Parietal lobe (tissue), 1 donor: ENCODE results near the gene SLC34A3. TPM values are rescaled to one million over a fixed set of nuclear protein-coding genes. Genes with fewer than 3 reads are reported as not detected.

Experiments used
- total RNA-seq: library from RNA; depleted of rRNA; stranded (reverse); fragments of >200 nt; gene quantifications from one replicate; pipeline ENCODE4 v1.2.3, GENCODE V29; 2014

Gene SLC34A3
- total RNA-seq, 1 donor from 2014 or later, result not detected

Other genes starting within 250 kb of the SLC34A3 start
- 0.94 TPM for gene LCNL1, start 247.9 kb upstream of the SLC34A3 start, total RNA-seq
- 14.7 TPM for gene PAXX, start 238.5 kb upstream of the SLC34A3 start, total RNA-seq
- gene CLIC3, start 234.3 kb upstream of the SLC34A3 start, total RNA-seq, result not detected
- 45.4 TPM for gene ABCA2, start 202.7 kb upstream of the SLC34A3 start, total RNA-seq
- not detected for gene FUT7, start 198.8 kb upstream of the SLC34A3 start, total RNA-seq
- 34.4 TPM for gene NPDC1, start 184.7 kb upstream of the SLC34A3 start, total RNA-seq
- gene ENTPD2, start 176.8 kb upstream of the SLC34A3 start, total RNA-seq, result 0.63 TPM
- 2.5 TPM for gene SAPCD2, start 160.3 kb upstream of the SLC34A3 start, total RNA-seq
- 0.63 TPM for gene UAP1L1, start 153.4 kb upstream of the SLC34A3 start, total RNA-seq
- gene MAN1B1, start 143.9 kb upstream of the SLC34A3 start, total RNA-seq, result 72.6 TPM
- gene DPP7, start 116.2 kb upstream of the SLC34A3 start, total RNA-seq, result 36.6 TPM
- gene GRIN1, start 91.7 kb upstream of the SLC34A3 start, total RNA-seq, result 63.5 TPM
- gene LRRC26, start 60.9 kb upstream of the SLC34A3 start, total RNA-seq, result 0.31 TPM
- gene TMEM210, start 58.8 kb upstream of the SLC34A3 start, total RNA-seq, result not detected
- 39.1 TPM for gene ANAPC2, start 42.3 kb upstream of the SLC34A3 start, total RNA-seq
- 21.3 TPM for gene SSNA1, start 42.2 kb upstream of the SLC34A3 start, total RNA-seq
- 7.5 TPM for gene TPRN, start 30.2 kb upstream of the SLC34A3 start, total RNA-seq
- 31.6 TPM for gene TMEM203, start 25.3 kb upstream of the SLC34A3 start, total RNA-seq
- gene NDOR1, start 25.2 kb upstream of the SLC34A3 start, total RNA-seq, result 6.9 TPM
- gene RNF208, start 8.7 kb upstream of the SLC34A3 start, total RNA-seq, result 1.9 TPM
- gene CYSRT1, start 5.7 kb upstream of the SLC34A3 start, total RNA-seq, result not detected
- not detected for gene RNF224, start 3.4 kb upstream of the SLC34A3 start, total RNA-seq
- gene TUBB4B, start 10.4 kb downstream of the SLC34A3 start, total RNA-seq, result 88.9 TPM
- gene STPG3, start 20.4 kb downstream of the SLC34A3 start, total RNA-seq, result not detected
- 34.4 TPM for gene NELFB, start 24.4 kb downstream of the SLC34A3 start, total RNA-seq
- gene TOR4A, start 46.8 kb downstream of the SLC34A3 start, total RNA-seq, result 0.31 TPM
- 5.0 TPM for gene NRARP, start 71.4 kb downstream of the SLC34A3 start, total RNA-seq
- gene EXD3, start 192.3 kb downstream of the SLC34A3 start, total RNA-seq, result 36.9 TPM
- 2.5 TPM for gene NOXA1, start 192.5 kb downstream of the SLC34A3 start, total RNA-seq
- gene ENTPD8, start 210.5 kb downstream of the SLC34A3 start, total RNA-seq, result not detected
- gene NSMF, start 228.4 kb downstream of the SLC34A3 start, total RNA-seq, result 66.7 TPM